Testis (tissue), 3 donors: ENCODE results near the gene THSD4. TPM values are rescaled to one million over a fixed set of nuclear protein-coding genes. Genes with fewer than 3 reads are reported as not detected.

Experiments
- DNase-seq: peaks from one replicate; pipeline ENCODE4 v3.0.0-alpha.2; 2019
- H3K27ac ChIP-seq, 2 donors: fragments of 200-600 bp; sonication (generic); one replicate each; pipeline ENCODE4 v1.5.1; 2019
- H3K27me3 ChIP-seq: fragments of 200-600 bp; sonication (generic); one replicate; pipeline ENCODE4 v1.5.1; 2019
- H3K36me3 ChIP-seq: fragments of 200-600 bp; sonication (generic); one replicate; pipeline ENCODE4 v1.5.1; 2017; ENCODE audit warnings: low read depth; ENCODE audit errors: missing control alignments
- H3K4me1 ChIP-seq: fragments of 200-600 bp; sonication (generic); one replicate; pipeline ENCODE4 v1.5.1; 2019
- H3K4me3 ChIP-seq, 2 donors: fragments of 200-600 bp; sonication (generic); one replicate each; pipeline ENCODE4 v1.5.1; 2017 to 2019
- H3K9me3 ChIP-seq: fragments of 200-600 bp; sonication (generic); one replicate; pipeline ENCODE4 v1.5.1; 2017
- CTCF ChIP-seq, 3 experiments: fragments of 450-650 bp in 2 of 3; fragments of 200-600 bp in 1 of 3; sonication (generic) in 1 of 3; IDR thresholded peaks; one replicate each; pipeline ENCODE4 v1.5.1; 2016 to 2019; ENCODE audit warnings: antibody characterized with exemption in 3 of 3, mild to moderate bottlenecking in 2 of 3, moderate library complexity in 1 of 3
- POLR2A ChIP-seq: fragments of 450-650 bp; IDR thresholded peaks from one replicate; pipeline ENCODE4 v1.6.1; 2017; ENCODE audit warnings: antibody characterized with exemption, mild to moderate bottlenecking, moderate library complexity
- WGBS, 2 donors: methylation state at CpG; one replicate each; pipeline ENCODE4 v1.1.5; 2018; 5-methylcytosine and 5-hydroxymethylcytosine counted together
- intact Hi-C: fragments of 100-400 bp; cut with DNase I; formaldehyde crosslinking; loops from one replicate; pipeline ENCODE4 v1.15.1; 2023; ENCODE audit warnings: low total_unique reads
- polyA plus RNA-seq: library from polyadenylated mRNA; stranded (reverse); fragments of 350-450 nt; fragmentation: Illumina TruSeq; extraction: RNeasy Lipid Tissue Mini Kit (QIAGEN cat#74804); gene quantifications from one replicate; pipeline ENCODE4 v1.2.3, GENCODE V29; 2014; ENCODE audit warnings: low read depth, low replicate concordance; ENCODE audit not compliant: insufficient read depth
- total RNA-seq, 2 donors: library from RNA; depleted of rRNA; stranded (reverse); fragments of >200 nt; gene quantifications; one replicate each; pipeline ENCODE4 v1.2.3, GENCODE V29; 2016

Gene THSD4
- total and polyA plus RNA-seq, 3 donors from 2014 or later, result 14.3 to 21.5 (median 18.2) TPM

- H3K27ac ChIP-seq, result no peak overlapping the region
- no peak for DNase-seq
- TF ChIP-seq POLR2A (no peak), CTCF (IDR thresholded peaks at IDR 0.05) (no peak)
- WGBS, 2 donors, result 76 to 80% methylated on average over 5 of the region's 5 CpGs
- no peaks in the 10 kb centered on the region for H3K9me3 ChIP-seq
- no peak overlapping the region for H3K4me3 ChIP-seq
- no peaks in the 10 kb centered on the region for H3K4me1 ChIP-seq
- H3K36me3 ChIP-seq, result no peaks in the 10 kb centered on the region
- intact Hi-C loops, result no loop called here
- H3K27me3 ChIP-seq, result no peaks in the 10 kb centered on the region
These were observed 340.6 kb downstream of the THSD4 start for GRCh38 chr15:71455878-71456277.

- no peak for DNase-seq
- no peak overlapping the region for H3K27ac ChIP-seq
- TF ChIP-seq POLR2A, result no peak
- intact Hi-C loops, result no loop called here
- no peaks in the 10 kb centered on the region for H3K36me3 ChIP-seq
- no peaks in the 10 kb centered on the region for H3K9me3 ChIP-seq
- H3K4me3 ChIP-seq, result no peak overlapping the region
- H3K4me1 ChIP-seq, result no peaks in the 10 kb centered on the region
- no peaks in the 10 kb centered on the region for H3K27me3 ChIP-seq
These were observed 341.1 kb downstream of the THSD4 start for GRCh38 chr15:71456362-71456761.

GRCh38 chr15:71456811-71457210, 341.5 kb downstream of the THSD4 start:
- WGBS, 2 donors, result 82 to 99% methylated on average over 3 of the region's 3 CpGs
- Histone ChIP-seq H3K9me3 (no peaks in the 10 kb centered on the region), H3K36me3 (no peaks in the 10 kb centered on the region), H3K4me1 (no peaks in the 10 kb centered on the region), H3K27ac (no peak overlapping the region), H3K4me3 (no peak overlapping the region), H3K27me3 (no peaks in the 10 kb centered on the region)
- TF ChIP-seq POLR2A, result no peak
- TF ChIP-seq CTCF (IDR thresholded peaks at IDR 0.05), result no peak
- intact Hi-C loops, result no loop called here
- DNase-seq, result no peak

- Histone ChIP-seq H3K27ac (peak overlapping the region in 1 of 2 donors; percentile 12), H3K4me1 (no peaks in the 10 kb centered on the region), H3K4me3 (no peak overlapping the region), H3K36me3 (no peaks in the 10 kb centered on the region), H3K27me3 (no peaks in the 10 kb centered on the region), H3K9me3 (no peaks in the 10 kb centered on the region)
- intact Hi-C loops, result no loop called here
- 60 to 72% methylated on average over 2 of the region's 2 CpGs for WGBS, 2 donors
- DNase-seq, result no peak
- TF ChIP-seq CTCF (IDR thresholded peaks at IDR 0.05), result no peak
- TF ChIP-seq POLR2A, result no peak
These were observed 342.9 kb downstream of the THSD4 start for GRCh38 chr15:71458089-71458660.

- Histone ChIP-seq H3K4me3 (no peak overlapping the region), H3K27ac (no peak overlapping the region), H3K9me3 (no peaks in the 10 kb centered on the region), H3K4me1 (no peaks in the 10 kb centered on the region), H3K27me3 (no peaks in the 10 kb centered on the region), H3K36me3 (no peaks in the 10 kb centered on the region)
- no peak for TF ChIP-seq CTCF (IDR thresholded peaks at IDR 0.05)
- TF ChIP-seq POLR2A, result no peak
- WGBS, 2 donors, result 68 to 95% methylated on average over 1 of the region's 1 CpG
- DNase-seq, result no peak
- intact Hi-C loops, result no loop called here
These were observed 346.5 kb downstream of the THSD4 start for GRCh38 chr15:71461748-71462147.
